Stimulated activated CD4-positive, alpha-beta T cell treated with anti-CD3 and anti-CD28 coated beads, Interleukin-4, amount 100 ng/mL, for 48 hours (primary cell): Measurements from ENCODE around the gene DCAF12.

Source experiments
- DNase-seq, 2 donors: peaks; one replicate each; pipeline ENCODE4 v3.0.0-alpha.2; 2020; ENCODE audit warnings: low read depth in 2 of 2

Gene DCAF12

DNA sequence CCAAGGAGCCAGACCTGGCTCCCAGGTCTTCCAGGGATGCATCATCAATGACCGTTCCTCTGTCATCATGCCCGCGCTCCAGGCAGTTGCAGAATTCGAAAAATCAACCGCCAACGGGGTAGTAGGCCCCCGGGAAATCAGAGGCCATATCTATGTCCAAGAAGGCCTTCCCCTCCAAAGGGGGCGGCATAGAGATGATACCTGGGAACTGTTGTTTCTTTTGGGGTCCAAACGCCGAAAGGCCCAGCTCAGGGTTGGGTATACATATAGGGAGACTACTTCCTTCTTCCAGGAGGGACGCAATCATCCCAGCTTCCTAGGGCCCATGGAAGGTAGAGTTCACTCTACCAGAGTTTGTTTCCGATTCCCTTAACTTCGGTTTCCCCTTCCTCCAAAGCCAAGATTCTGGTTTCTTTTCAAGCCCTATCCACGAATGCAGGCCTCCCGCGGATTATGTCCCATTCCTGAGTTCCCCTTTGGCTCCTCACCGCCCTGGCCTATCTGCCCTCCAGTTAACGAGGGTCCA, 754 bp downstream of the DCAF12 start:
- DNase-seq: no peak

DNA sequence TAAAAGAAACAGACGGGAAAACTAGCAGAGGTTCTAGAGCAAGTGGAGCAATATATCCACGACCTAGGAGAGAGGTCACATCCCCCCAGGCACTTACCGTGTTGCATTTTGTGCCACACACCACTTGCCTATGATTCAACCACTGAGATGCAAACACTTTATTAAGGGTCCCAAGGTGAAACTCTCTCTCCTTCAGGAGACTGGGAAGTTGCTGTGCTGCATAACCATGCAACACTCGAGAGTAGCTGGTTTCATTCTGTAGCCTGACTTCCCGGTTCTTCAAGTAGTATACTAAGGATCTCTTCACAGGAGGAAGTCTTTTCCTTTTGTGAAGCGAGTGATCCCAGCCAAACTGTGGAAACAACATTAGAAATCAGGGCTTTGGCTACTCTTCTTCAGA, 1.6 kb downstream of the DCAF12 start:
- no peak for DNase-seq

DNA sequence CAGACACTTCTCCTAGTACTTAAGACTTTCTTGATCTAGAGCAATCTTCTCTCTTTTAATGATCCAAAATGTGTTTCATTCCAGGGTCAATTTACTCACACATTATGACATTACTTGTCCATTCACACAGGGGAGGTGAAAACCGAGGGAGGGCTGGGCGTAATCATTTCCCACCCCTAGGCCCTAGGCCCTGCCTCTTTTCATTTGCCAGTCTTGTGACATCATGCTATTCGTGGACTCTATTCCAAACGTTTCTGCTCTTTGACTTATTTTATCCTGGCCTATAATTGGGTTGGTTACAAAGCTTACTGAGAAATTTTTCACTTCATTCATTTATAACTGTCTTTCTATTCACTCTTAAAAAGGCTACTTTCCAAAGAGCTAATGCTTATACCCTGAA, 2.4 kb downstream of the DCAF12 start:
- no peak for DNase-seq

DNA sequence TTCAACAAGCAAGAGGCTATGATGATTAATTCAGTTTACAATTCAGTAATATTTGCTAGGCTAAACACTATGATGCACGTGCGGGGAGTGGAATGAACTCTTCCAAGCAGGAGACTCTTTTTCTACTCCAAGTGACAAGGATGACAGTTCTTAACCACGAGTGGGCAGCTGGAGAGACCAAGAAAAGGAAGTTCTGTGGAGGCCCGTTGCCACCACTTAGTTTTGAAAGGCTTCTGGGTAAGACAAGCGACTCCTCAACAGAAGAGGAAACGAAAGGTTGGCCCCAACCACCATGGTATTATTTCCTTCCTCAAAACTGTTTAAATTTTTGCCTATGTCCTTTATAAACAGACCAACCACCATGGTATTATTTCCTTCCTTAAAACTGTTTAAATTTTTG, 2.8 kb downstream of the DCAF12 start:
- DNase-seq: no peak

DNA sequence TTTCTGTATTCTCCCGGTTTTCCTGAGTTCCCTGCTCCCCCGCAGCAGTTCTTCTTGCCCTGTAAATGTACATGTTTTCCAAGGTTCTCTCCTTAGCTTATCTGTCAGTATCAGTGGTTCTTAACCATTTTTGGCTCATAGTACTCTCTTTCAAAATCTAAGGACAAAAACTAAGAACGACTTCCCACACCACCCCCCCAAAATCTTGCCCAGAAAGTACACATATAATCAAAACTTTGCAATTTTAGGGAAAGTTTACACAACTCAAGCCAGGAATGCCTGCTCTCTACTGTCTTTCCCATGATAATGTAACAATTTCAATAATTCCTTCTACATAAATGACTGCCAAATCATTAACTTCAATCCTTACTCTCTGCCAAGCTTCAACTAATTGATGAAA, 4.5 kb downstream of the DCAF12 start:
- DNase-seq: no peak

DNA sequence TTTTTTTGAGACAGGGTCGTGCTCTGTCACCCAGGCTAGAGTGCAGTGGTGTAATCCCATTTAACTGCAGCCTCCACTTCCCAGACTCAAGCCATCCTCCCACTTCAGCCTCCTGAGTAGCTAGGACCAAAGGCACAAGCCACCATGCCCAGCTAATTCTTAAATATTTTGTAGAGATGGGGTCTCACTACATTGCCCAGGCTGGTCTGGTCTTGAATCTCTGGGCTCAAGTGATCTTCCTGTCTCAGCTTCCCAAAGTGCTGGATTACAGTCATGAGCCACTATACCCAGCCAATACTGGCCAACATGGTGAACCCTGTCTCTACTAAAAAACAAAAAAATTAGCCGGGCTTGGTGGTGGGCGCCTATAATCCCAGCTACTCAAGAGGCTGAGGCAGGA, 6.8 kb downstream of the DCAF12 start:
- no peak for DNase-seq

DNA sequence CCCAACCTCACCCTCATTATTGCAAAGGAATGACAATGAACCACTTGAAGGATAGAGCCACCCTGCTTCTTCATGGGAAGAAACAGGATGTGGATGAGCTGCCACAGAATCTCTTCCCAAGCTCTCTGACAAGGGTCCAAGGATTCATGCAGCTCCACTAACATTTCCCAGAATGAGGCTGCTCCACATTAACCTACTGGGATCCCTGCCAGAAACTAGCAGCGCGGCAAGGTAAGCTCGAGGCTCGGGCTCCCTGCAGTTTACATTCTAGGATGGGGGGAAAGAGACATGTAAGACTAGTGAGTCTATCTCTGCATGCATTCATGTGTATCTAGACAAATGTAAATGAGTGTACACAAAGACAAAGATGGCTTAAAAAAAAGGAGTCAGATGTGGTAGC, 12.1 kb downstream of the DCAF12 start:
- DNase-seq: no peak

DNA sequence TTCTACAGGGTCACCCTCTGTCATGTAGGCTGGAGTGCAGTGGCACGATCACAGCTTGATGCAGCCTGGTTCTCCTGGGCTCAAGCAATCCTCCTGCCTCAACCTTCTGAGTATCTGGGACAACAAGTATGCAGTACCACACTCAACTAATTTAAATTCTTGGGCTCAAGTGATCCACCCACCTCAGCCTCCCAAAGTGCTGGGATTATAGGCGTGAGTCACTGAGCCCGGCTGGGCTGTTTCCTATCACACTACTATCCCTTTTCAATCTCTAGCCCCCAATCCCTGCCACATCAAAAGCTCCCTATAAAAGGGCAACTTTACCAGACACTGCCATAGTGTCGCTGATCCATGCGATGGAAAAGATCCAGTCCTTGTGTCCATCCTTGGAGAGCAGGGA, 20.4 kb downstream of the DCAF12 start:
- no peak for DNase-seq

DNA sequence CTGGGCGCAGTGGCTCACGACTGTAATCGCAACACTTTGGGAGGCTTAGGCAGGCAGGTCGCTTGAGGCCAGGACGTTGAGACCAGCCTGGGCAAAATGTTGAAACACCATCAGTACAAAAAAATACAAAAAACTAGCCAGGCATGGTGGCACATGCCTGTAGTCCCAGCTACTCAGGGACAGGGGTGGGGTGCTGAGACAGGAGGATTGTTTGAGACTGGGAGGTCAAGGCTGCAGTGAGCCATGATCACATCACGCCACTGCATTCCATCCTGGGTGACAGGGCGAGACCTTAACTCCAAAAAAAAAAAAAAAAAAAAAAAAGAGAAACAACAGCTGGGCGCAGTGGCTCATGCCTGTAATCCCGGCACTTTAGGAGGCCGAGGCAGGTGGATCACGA, 23.7 kb downstream of the DCAF12 start:
- DNase-seq: no peak

DNA sequence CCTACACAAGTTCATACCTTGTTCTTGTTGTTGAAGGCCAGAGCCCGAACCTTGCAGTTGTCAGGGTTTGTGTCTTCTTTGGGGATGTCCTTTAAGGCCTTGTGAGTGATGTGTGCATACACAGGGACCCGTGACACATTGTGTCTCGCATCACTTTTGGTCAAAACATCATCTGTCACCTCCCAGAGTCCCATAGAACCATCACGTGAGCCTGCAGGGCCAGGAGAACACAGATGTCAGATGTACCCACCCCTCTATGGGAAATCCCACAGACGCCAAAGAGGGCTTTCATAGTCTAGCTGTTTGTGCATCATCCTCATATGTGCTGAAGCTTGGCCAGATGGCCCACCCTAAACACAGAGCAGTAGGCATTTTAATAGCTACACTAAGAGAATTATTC, 28.2 kb downstream of the DCAF12 start:
- DNase-seq: no peak

DNA sequence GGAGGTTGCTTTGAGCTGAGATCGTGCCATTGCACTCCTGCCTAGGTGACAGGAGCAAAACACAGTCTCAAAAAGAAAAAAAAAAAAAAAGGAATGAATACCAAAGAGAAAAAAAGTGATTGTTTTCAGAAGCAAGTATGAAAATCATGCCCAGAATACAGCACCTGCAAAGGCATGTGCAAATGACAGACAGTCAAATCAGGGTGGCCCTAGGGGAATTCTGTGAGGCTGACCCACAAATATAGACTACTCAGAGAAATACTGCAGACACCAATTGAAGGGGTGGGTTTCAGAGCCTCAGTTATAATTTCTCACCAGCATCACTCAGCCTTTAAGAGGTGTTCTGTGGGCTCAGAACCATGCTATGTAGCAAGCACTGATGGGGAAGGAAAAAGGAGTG, 28.6 kb downstream of the DCAF12 start:
- DNase-seq: no peak

DNA sequence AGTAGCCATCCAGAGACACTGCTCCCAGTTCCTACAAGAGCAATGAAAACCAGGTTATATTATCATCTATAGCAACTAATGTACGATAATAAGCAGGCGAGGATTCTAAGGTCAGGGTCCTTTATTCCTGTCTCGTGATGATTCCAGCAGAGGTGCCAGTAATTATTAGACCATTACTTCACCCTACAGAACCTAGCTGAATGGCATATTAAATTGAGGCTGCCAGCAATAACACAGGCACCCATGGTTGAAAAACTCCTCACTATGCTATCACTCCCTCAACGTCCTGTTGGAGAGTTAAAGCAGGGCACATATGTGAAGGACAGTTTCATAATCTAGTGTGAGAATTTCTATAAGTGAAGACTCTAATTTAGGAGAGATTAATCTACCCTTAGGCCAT, 29.7 kb downstream of the DCAF12 start:
- no peak for DNase-seq

DNA sequence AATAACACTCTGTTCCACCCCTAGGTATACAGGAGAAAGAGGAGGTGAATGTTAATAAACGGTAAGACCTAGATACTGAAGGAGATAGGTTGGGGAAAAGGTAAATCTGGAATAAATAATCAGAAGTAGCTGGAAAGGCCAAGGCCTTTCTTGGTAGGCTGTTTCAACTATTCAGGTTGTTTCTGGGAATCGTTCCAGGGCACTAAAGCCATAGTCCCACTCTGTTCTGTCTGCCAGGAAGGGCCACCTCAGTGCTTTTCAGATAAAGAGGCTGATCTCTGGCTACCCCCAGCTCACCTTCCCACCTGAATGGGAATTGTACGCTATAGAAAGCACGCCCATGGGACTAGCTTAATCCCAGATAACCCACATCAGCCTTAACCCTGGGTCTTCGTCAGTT, 32.9 kb downstream of the DCAF12 start:
- DNase-seq: no peak

DNA sequence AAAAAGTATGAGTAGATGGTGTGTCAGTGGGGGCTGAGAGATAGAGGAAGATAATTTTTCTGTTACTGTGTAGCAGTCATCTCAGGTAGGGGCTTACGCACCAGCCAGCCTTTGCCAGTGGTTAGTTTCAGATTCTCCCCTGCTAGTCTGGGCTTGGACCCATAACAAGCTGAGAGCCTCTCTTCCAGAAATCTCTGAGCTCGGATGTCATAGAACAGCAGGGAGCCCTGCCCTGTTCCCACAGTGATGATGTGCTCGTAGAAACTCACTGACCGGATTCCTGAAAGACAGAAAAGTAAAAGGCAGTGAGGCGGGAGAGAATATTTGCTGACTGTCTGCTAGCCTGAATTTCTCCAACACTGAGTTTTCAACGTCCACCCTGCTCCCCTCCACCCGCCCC, 37.2 kb downstream of the DCAF12 start:
- no peak for DNase-seq

DNA sequence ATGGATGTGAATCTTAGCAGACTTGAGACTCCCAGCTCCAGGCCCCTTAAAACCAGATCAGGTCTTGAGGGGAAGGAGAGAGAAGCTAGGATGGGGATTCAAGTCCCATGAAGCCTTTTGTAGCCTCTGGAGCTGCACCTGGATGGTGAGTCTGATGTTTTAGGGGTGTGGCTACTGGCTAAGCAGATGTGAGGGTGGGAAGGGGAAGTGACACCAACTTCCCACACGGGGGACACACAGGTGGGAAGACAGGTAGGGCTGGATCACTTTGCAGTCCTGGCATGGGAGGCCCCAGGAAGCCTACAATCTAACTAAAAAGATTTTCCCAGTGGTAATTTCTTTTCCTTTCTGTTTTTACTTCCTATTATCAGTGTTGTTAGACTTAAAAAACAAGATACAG, 39.1 kb downstream of the DCAF12 start:
- no peak for DNase-seq

DNA sequence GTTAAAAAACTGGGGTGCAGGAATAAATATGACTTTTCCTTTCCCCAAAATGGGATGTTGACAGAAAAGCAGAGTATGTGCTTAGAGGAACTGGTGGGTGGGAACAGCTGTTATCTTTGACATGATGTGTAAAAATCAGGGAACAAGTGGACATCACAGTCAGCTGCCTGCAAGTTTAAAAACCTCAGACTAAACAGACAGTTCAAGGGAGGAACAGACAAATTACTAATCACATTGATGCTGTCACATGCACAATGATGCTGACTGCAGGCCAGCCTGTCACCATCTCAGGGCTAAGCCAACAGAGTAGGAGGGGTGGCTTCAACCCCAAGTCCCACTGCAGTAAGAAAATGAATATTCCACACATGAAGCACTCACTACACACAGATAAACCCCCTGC, 39.6 kb downstream of the DCAF12 start:
- no peak for DNase-seq

DNA sequence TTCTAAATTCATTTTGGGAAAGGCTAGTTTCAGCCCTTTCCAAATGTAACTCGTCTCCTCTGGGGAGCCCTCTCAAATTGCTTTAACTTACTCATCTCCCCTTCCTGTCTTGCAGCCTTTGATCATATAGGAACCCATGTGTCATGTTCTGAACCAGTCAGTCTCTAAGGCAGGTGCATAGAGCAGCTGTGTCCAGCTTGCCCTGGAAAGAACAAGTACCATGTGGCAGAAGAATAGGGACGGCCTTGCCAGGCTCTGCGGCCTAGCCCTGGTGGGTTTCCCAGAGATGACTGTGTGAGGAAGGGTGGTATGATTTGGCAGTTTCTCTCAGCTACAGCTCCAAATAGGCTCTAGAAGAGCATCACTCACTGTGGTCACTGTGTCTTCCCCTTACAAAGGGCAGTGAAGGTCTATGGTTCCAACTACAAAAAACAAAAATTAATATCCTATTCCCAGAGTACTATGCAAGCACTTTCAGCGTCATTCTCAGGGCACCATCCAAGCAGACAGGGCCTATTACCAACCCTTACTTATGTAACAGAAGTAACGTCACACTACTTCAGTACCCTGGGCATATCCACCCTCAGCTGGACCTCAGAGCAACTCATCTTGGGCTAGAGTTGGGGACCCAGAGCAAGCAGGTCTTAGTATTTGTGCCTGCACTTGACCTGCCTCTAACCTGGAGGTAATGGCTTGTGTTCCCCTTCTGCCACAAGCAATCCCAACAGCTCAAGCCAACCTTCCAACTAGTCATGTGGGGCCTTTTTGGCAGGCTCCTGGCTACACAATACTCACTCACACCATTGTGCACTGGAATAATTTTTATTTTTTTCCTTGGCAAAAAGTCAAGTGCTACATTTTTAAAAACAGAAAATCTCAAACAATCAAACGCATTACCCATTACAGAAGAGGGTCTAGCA, 40.7 kb downstream of the DCAF12 start:
- no peak for DNase-seq

DNA sequence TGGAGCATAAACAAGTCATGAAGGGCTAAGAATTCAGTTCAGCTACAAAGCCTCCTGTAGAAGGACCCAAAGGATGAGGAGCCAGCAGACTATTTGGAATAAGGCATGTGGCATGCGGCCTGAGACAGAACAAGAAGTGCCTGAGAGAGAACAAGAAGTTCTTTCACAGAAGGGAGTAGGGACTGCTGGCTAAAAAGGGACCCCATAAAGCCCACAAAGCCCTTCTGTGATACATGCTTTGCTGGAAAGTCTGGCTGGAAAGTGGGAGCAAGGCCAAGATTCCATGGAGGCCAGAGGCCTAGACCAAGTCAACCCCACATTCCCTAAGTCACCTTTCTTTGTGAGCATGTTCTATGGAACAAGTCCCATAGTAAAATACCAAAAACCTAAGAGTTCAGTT, 41.9 kb downstream of the DCAF12 start:
- no peak for DNase-seq

DNA sequence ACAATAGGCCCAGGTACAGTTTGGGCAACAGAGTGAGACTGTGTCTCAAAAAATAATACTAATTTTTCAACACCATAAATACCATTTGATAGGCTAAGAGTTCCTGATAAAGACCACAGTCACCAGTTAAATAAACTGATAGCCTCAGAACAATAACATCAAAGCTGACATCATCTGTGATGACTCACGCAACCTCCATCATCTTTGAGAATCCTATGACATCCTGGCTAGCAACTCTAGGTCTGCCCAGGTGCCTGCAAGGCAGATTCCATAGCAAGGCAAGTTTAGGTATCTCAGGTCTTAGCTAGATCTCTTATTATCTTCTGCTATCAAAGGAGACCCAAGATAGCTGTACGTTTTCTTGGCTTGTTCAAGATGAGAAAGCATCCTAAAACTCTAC, 47.3 kb downstream of the DCAF12 start:
- DNase-seq: no peak

DNA sequence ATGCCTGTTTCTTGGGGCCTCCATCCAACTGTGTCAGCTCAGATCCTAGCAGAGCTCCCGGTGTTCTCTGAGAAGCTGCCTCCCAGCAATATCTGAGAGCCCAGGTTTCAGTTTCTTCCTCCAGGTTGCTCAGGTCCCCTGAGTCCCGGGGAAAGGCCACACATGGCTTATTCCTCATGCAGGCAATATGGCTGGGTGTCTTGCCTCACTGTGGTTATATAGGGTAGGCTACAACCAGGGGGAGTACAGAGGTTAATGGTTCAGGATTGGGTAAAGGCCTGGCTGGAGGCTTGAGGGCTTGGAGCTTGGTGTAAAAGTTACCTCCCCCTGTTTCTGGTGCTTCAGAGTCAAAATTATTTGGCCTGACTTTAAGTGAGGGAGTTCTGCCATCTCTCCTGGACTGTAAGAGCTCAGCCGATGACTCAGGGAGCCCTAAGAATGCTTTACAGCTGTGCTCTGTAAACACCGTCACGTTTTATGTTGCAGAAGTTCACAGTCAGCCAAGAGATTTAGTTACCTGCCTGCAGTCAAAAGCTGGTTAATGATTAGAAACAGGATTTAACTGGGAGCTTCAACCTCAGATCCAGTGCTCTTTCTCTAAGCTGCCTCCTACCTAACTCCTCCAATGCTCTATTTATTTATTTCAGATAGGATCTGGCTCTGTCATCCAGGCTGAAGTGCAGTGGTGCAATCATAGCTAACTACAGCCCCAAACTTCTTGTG, 53.5 kb downstream of the DCAF12 start:
- no peak for DNase-seq

DNA sequence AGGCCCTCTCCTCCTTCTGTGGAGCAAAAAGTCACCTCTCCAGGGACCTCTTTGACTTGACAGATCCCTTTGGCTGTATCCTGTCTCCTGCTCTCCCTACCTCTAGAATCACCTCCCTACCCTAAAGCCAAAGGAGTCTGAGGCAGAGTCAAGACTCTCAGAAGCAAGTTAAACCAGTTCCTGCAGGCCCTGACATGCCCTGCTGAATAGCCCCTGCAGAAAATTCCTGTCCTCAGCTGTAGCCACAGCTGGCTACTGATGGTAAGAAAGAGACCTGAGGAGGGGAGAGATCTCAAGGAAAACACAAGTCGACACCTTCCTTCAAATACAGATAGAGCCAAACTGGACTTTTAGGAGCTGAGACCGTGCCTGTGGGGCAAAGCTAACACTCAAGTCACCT, 54.1 kb downstream of the DCAF12 start:
- DNase-seq: no peak

DNA sequence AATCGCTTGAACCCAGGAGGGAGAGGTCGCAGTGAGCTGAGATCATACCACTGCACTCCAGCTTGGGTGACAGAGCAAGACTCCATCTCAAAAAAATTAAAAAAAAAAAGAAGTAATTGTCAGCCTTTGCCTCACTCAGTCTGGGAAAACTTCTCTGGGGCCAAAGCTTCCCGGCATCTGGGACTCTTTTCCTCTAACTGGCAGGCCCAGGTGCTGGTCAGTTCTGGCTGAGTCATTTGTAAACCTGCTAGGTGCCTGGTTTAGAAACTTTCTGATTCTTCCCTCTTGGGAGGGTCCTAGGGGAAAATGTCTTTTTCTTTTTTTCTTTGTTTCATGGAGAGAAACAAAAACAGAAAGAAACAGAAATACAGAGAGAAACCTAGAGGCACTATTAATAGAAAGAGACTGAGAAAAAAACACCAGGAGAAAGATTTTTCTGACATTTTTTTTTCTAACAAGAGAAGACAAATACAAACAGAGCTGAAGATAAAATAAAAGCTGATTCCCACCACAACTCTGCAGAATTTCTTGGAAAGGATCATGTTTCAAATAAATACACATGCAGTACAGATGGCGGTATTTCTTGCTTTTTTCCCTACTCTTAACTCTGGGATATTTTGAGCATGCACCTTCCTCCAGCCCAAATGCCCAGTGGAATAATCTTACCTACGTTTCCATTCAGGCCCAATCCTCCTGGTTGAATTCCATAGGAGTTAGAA, 55.7 kb downstream of the DCAF12 start:
- no peak for DNase-seq
